GM18526 (cell line): ENCODE data around the gene VPS33A.

Experiments
- POLR2A ChIP-seq: IDR thresholded peaks from 3 replicates; pipeline ENCODE4 v1.6.1; 2011; ENCODE audit not compliant: insufficient read length; ENCODE audit errors: extremely low read depth

The VPS33A gene

DNA sequence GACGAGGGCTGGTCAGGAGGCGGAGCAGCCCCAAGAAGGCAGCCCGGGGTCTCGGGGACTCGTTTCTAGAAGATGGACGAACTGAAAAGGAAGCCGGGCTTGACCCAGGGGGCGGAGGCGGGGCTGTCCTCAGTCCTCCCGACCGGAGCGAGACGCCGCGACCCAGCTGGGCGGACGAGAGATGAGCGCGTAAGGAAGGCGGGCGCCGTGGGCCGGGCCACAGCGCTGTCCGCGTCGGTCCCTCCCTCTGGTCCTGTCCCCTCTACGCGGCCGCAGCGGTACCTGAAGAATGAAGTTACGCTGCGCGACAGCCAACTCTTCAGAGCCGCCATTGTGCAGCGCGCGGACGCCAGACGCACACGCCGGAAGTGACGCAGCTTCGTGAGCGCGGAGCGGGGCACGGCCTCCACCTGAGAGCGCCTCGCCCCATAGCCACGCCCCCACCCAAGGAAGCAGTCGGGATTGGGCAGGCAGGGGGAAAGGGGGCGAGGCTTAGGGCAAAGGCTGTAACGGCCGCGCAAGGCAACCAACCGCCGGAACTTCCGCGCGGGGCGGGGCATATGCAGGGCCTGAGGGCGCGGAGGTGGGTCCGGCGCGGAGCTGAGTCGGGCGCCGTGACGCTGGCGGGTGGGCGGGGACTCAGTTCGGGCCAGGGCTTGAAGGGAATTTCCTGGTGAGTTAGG lies 40.5 kb downstream of the VPS33A start, which contains the start of gene DIABLO:
DIABLO (minus strand) TSS at position 370 of the 683 bp plus-strand sequence; CDS start at position 332, 38 bp downstream.
- TF ChIP-seq POLR2A = peak; percentile 95

DNA sequence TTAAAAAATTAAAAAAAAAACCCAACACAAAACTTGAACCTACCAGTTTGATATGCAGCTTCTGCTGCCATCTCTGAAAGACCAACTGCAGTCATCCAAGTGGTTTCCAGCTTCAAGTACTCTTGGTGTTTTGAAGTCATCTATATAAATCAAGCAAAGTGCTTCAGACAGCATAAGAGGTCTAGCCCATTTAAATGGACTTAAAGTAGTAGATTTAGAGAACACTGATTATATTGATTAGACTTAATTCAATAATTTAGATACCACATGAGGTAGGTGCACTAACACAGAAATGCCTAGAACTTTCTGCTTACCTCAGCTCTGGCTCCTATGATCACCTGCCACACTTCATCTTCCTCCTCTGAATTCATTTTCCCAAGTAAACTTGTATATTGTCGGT lies 49.8 kb downstream of the VPS33A start:
- TF ChIP-seq POLR2A = no peak

DNA sequence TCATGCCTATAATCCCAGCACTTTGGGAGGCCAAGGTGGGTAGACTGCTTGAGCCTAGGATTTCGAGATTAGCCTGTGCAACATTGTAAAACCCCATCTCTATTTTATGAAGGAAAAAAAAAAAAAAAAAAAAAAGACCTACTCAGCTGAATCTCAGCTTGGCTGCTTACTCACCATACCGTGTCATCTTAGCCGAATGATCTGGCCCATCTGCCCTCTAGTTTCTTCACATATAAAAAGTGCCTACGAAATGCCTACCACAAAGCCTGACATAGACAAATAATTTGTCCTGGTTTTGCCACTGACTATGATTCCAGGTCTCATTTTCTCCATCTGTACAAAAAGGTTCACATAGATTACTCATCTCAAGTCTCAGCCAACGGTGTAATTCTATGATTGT lies 50.5 kb downstream of the VPS33A start:
- TF ChIP-seq POLR2A = no peak

DNA sequence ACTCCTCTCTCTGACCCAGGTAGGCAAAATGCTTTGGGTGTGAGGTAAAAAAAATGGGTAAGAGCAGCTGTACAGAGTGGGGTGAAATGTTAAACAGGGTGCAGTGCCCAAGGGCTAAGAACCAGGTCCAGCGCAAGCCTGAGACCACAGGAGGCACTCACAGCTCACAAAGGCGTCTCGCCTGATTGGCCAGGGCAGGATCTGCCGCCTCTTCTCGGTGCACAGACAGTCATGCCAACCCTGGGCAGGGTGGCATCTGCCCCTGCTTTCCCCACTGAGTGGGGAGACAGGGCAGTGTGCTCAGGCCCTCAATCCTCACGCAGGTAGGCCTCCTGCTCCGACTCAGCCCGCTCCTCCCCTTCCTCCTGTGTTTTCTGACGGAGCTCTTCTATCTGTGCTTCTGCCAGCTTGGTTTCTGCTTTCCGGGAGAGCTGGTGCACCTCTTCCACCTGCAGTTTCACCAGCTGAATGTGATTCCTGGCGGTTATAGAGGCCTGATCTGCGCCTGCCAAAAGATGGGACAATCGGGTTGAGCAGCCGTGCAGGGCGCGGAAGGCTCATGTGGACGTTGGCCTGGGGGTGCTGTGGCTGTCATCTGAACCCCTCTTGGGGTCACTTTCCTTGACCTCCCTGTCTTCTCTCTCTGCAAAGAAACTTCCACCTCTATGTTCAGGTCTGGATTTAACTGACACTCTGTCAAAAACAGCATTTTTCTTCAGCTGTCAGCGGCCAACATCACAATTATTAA lies 58.0 kb downstream of the VPS33A start:
- TF ChIP-seq POLR2A = no peak

DNA sequence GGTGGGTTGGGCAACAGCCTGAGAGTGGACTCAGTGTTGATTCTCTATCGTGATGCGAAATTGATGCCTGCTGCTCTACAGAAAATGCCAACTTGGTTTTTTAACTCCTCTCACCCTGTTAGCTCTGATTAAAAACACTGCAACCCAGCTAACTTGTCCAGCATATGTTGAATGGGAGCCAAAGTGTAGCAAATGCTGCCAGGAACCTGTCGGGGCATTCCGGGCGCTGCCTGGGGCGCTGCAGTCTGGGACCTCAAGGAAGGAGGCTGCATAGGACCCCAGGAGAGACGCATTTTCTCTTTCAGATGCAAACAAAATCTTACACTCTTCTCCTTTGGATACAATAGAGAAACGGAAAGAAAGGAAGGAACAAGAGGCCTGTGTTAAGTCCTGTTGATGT lies 58.9 kb downstream of the VPS33A start:
- no peak for TF ChIP-seq POLR2A

DNA sequence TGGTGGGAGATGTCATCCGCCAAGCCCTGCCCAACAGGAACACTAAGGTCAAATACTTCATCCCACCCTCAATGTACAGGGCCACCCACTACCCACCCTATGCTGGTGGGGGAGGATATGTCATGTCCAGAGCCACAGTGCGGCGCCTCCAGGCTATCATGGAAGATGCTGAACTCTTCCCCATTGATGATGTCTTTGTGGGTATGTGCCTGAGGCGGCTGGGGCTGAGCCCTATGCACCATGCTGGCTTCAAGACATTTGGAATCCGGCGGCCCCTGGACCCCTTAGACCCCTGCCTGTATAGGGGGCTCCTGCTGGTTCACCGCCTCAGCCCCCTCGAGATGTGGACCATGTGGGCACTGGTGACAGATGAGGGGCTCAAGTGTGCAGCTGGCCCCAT lies 59.3 kb downstream of the VPS33A start:
- no peak for TF ChIP-seq POLR2A

DNA sequence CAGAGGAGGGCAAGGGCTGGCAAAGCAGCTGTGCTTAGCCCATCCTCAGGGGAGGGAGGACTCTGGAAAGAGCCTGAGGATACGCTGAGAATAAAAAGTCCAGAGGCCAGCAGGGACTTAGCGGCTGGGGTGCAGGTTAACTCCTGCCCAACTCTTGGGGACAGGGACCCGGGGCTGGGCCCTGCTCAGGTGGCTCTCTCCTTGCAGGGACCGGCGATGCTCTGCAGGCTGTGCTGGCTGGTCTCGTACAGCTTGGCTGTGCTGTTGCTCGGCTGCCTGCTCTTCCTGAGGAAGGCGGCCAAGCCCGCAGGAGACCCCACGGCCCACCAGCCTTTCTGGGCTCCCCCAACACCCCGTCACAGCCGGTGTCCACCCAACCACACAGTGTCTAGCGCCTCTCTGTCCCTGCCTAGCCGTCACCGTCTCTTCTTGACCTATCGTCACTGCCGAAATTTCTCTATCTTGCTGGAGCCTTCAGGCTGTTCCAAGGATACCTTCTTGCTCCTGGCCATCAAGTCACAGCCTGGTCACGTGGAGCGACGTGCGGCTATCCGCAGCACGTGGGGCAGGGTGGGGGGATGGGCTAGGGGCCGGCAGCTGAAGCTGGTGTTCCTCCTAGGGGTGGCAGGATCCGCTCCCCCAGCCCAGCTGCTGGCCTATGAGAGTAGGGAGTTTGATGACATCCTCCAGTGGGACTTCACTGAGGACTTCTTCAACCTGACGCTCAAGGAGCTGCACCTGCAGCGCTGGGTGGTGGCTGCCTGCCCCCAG lies 60.0 kb downstream of the VPS33A start:
- TF ChIP-seq POLR2A = no peak

DNA sequence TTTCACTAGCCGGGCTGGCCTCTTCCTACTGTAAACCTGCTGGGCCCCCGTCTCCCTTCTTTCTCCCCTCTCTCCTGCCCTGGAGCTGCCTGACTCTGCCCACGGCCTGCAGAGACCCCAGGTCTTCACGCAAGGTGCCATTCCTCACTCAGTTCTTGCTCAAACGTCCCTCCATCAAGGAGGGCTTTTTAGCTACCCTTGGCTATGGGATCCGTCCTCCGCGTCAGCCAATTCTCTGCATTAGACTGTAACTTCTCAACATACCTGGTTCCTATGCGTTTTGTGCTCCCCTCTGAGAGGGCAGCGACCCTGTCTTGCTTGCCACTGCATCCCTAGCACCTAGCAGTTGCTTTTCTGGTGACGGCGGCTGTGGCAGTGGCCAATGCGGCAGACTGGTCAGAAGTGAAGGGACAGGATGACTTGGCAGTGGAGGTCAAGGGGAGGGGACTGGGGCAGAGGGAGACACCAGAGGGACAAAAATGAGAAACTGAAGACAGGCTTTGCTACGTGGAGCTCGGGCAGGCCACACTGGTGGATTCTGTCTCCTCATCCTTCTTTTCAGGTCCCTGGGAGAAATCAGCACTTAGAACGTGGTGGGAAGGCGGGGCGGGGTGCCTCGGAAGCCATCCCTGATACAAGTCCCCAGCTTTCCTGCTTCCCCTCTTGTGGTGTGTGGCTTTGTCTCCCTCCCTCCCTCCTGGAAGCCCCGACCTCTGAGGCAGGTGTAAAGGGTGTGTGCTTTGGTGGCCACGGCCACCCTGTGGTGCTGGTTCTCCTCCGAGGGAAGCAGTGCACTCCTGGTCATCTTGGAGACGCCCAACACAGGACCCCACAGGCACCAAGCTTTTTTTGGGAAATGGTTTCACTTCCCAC lies 61.0 kb downstream of the VPS33A start:
- no peak for TF ChIP-seq POLR2A

DNA sequence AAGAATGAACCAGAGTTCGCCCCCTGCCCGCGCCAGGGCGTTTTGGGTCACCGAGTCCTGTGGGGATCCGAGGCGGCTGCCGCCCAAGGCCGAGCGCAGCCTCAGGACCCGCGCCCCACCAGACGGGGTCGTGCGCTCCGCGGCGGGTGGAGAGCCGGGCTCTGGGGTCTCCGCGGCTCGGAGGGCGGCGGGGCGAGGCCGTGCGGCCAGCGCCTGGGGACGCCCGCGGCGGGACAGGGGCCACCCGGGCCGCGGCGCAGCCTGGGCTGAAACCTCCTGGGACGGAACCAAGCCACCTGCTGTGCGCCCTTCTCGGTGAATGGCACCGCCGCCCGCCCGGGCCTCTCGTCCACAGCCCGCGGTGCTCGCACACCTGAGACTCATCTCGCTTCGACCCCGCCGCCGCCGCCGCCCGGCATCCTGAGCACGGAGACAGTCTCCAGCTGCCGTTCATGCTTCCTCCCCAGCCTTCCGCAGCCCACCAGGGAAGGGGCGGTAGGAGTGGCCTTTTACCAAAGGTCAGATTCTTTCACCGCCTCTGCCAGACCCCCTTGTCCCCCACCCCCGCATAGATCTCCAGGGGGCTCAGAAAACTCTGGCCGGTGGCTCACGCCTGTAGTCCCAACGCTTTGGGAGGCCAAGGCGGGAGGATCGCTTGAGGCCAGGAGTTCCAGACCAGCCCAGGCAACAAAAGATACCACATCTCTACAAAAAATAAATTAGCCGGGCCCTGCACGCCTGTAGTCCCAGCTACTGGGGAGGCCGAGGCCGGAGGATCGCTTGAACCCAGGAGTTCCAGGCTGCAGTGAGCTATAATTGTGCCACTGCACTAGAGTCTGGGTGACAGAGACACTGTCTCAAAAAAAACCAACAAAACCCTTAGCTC lies 61.9 kb downstream of the VPS33A start:
- no peak for TF ChIP-seq POLR2A

DNA sequence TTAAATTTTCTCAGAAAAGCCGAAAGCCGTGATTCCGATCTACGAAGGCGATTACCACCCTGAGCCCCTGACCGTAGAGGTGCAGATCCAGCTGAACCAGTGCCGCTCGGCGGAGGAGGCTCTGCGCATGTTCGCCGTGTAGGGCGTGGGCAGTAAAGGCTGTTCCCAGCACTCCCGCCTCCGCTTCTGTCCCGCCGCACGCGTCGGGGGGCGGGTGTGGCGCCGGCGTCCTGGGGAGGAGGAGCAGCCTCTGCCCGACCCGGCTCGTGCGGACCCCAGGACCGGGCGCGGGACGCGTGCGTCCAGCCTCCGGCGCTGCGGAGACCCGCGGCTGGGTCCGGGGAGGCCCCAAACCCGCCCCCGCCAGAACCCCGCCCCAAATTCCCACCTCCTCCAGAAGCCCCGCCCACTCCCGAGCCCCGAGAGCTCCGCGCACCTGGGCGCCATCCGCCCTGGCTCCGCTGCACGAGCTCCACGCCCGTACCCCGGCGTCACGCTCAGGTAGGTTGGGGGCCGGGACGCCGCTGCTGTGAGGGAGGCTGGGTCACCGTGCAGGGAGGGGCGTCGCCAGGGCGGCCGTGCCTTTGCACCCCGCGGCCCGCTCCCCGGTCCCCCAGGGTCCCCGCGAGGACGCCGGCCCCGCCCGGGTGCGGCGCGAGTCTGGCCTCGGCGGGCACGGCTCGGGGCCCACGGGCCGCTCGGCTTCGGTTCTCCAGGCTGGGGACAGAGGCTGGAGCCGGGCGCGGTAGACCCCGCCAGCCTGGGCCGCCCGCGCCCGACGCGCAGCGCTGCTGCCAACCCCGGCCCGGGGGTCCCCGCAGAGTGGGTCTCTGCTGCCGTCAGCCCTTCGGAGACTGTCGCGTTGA lies 62.8 kb downstream of the VPS33A start, which contains the start of gene B3GNT4:
B3GNT4 (plus strand) TSS at position 409 of the 866 bp plus-strand sequence. CDS start 910 bp downstream, outside the sequence.
- no peak for TF ChIP-seq POLR2A

DNA sequence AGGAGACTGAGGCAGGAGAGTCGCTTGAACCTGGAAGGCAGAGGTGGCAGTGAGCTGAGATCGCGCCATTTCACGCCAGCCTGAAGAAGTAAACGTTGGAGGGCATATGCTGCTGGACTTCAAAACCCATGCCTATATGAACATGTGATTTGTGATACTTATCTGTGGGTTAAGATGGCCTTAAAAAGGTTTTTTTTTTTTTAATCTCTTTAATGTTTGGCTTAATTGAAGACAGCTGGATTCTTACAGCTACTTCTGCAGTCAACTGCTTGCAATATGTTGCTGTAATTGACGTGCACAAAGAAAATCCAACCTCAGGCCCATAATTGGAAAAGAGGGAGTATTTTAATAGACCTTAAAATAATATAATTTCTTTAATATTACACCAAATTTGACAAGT lies 64.3 kb downstream of the VPS33A start:
- no peak for TF ChIP-seq POLR2A

DNA sequence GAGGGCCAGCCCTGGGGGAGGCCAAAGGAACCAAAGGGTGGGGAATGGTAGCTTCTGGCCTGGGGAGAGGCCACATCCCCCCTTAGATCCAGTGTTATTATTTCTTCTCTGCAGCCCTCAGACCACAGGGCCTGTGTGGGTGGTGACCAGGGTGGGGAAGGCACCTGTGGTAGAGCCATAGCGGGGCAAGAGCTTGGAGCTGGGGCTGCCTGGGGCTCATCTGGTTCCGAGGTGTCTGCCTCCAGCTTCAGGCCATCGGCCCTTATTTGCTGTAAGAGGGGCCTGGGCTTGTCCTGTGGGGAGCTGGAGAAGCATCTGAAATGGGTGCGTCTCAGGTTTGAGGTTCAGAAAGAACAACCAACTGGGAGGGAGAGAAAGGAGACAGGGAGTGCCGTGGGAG lies 64.9 kb downstream of the VPS33A start:
- TF ChIP-seq POLR2A = no peak
